ENCODE data around the gene DCDC2B. TPM values are rescaled to one million over a fixed set of nuclear protein-coding genes. Genes with fewer than 3 reads are reported as not detected.
"Not testable (repeated sequence)": the region's sequence is repeated elsewhere in the genome, so short reads cannot be mapped to it uniquely, and the experiment has no call there.

Gene DCDC2B
- total RNA-seq, 1 donor from 2014 or later: not detected

GRCh38 chr1:32255072-32256071 lies 46.5 kb downstream of the DCDC2B start:
- DNase-seq (ENCODE audit: low spot score): no peak

DNA sequence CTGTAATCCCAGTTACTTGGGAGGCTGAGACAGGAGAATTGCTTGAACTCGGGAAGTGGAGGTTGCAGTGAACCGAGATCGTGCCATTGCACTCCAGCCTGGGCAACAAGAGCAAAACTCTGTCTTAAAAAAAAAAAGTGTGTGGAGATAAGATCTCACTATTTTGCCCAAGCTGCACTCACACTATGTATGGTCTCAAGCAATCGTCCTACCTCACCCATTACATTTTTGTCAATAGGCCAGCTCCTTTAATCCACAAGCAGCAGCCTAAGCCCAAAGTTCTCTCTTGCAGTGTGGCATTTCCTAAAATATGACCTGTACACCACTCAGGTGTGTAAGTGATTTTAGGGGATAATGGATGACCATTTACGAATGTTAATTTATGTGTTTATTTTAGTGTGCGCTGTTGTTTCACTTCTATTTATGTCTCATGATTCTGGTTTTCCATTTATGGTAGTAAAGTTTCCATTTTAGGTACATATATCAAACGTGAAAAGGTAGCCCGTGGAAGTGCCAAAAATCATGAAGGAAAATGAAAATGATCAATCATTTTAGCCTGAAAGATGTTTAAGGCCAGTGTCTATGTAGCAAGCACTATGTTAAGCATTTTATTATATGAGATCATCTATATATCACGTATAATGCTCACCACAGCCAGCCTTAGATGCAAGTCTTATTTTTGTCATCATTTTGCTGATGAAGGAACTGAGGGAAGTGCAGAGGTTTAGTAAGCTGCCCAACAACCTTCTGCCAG lies 47.8 kb downstream of the DCDC2B start:
- DNase-seq (ENCODE audit: low spot score): no peak

DNA sequence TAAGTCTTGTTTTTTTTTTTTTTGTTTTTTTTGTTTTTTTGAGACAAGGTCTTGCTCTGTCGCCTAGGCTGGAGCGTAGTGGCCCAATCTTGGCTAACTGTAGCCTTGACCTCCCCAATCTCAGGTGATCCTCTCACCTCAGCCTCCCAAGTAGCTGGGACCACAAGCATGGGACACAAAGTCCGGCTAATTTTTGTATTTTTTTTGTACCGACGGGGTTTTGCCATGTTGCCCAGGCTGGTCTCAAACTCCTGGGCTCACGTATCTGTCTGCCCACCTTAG lies 48.3 kb downstream of the DCDC2B start:
- no peak for DNase-seq (ENCODE audit: low spot score)

DNA sequence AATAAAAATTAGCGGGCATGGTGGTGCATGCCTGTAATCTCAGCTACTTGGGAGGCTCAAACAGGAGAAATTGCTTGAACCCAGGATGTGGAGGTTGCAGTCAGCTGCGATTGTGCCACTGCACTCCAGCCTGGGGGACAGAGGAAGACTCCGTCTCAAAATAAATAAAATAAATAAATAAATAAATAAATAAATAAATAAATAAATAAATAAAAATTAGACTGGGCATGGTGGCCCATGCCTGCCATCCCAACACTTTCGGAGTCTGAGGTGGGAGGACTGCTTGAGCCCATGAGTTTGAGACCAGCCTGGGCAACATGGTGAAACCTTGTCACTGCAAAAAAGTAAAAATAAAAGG lies 54.3 kb downstream of the DCDC2B start:
- not testable (repeated sequence) for DNase-seq (ENCODE audit: low spot score)

DNA sequence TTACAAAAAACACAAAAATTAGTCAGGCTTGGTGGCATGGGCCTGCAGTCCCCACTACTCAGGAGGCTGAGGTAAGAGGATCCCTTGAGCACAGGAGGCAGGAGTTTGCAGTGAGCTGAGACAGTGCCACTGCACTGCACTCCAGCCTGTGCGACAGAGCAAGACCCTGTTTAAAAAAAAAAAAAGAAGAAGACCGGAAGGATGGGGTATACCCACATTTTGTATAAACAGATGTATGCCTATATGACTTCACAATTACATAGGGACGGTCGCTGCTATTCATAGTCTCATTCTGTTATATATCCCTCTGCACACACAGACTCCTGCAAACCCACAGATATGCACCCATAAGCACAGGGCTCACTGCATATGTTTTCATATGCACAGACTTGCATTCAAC lies 54.9 kb downstream of the DCDC2B start:
- DNase-seq (ENCODE audit: low spot score): no peak

Other genes with a start within 250 kb of the DCDC2B start
- 99.4 TPM for gene KHDRBS1, start 195.2 kb upstream of the DCDC2B start, total RNA-seq
- 18.4 TPM for gene TMEM39B, start 136.2 kb upstream of the DCDC2B start, total RNA-seq
- 65.2 TPM for gene KPNA6, start 101.0 kb upstream of the DCDC2B start, total RNA-seq
- 62.1 TPM for gene TXLNA, start 29.4 kb upstream of the DCDC2B start, total RNA-seq
- 12.1 TPM for gene CCDC28B, start 8.5 kb upstream of the DCDC2B start, total RNA-seq
- 3.5 TPM for gene IQCC, start 3.4 kb upstream of the DCDC2B start, total RNA-seq
- gene TMEM234, start 13.3 kb downstream of the DCDC2B start, total RNA-seq: 35.1 TPM
- gene EIF3I, start 13.3 kb downstream of the DCDC2B start, total RNA-seq: 132 TPM
- gene FAM167B, start 38.1 kb downstream of the DCDC2B start, total RNA-seq: 7.6 TPM
- 11.5 TPM for gene LCK, start 42.2 kb downstream of the DCDC2B start, total RNA-seq
- gene HDAC1, start 83.0 kb downstream of the DCDC2B start, total RNA-seq: 166 TPM
- 303 TPM for gene MARCKSL1, start 127.1 kb downstream of the DCDC2B start, total RNA-seq
- 11.1 TPM for gene FAM229A, start 153.4 kb downstream of the DCDC2B start, total RNA-seq
- 3.3 TPM for gene TSSK3, start 153.4 kb downstream of the DCDC2B start, total RNA-seq
- 101 TPM for gene BSDC1, start 185.4 kb downstream of the DCDC2B start, total RNA-seq